Left renal cortex interstitium (tissue), 4 donors: Measurements from ENCODE around the gene ZNF213. TPM values are rescaled to one million over a fixed set of nuclear protein-coding genes. Genes with fewer than 3 reads are reported as not detected.
"Not testable (repeated sequence)": the region's sequence is repeated elsewhere in the genome, so short reads cannot be mapped to it uniquely, and the experiment has no call there.

Experiments
- DNase-seq, 4 donors: peaks; one replicate each; pipeline ENCODE4 v3.0.0-alpha.2; 2013; ENCODE audit warnings: low read depth in 4 of 4, low spot score in 2 of 4, missing footprints in 1 of 4
- polyA plus RNA-seq, 4 donors: library from polyadenylated mRNA; unstranded; fragments of 120-200 nt; gene quantifications; one replicate each; pipeline ENCODE4 v1.2.1, GENCODE V29; 2013; ENCODE audit not compliant: insufficient read length in 4 of 4

Gene ZNF213
- polyA plus RNA-seq, 4 donors: 9.6 to 16.4 (median 15.4) TPM

DNA sequence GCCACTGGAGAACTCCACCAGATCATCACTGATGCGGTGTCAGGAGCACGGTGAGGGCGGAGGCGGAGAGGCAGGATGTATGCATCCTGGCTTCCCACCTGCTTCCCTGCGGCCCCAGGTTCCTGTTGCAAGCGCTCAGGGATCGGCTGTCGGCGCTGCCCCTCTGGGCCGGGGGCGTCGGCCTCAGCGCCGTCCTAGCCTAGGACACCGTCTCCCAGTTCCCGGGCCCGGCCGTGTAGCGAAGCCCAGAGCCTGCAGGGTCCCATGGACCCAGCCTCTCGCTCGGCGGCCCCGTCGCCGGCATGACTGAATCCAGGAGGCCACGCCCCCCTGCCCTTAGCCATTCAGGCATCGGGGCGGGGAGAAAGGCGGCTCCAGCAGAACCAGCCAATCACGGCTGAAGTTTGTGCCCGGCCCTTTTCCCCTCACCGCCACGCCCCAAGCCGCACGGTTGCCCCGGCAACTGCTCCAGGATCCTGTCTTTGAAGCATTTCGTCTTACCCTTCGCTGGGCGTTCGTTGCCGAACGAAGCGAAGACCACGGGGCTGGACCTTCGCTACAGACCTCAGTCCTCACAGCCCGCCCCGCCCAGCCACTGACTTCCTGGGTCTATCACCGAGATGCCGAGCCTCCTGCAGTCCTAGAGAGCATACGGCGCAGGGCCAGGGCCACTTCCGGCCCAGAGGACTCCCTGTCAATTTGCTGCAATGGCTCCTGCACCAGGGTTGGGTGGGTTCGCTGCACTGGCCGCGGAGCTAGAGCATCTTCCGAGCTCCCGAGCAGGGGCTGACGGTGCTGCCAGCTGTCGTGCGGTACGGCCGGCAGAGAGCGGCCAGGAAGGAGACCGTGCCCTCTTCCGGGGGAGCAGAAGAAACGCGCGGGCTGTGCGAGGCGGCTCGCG is 10.6 kb upstream of the ZNF213 start:
- DNase-seq: peak in 3 of 4 donors; percentile 89 to 96 (median 91)

DNA sequence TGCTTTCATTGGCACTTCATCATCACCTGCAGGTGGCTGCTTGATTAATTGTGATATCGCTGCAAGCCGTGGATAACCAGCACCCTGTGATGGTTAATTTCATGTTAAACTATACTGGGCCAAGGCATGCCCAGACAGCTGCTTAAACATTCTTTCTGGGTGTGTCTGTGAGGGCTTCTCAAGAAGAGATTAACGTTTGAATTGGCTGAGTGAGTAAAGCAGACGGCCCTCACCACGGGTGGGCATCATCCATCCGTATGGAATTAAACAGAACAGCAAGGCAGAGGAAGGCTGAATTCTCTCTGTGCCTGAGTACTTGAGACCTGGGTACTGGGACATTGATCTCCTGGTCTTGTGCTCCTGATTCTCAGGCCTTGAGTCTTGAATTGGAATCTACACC is 7.1 kb upstream of the ZNF213 start:
- no peak for DNase-seq

- DNase-seq: peak in 1 of 4 donors; percentile 76
These were observed 5.4 kb upstream of the ZNF213 start for GRCh38 chr16:3129137-3130131.

- DNase-seq: no peak
These were observed 3.0 kb upstream of the ZNF213 start for GRCh38 chr16:3131755-3132377.

DNA sequence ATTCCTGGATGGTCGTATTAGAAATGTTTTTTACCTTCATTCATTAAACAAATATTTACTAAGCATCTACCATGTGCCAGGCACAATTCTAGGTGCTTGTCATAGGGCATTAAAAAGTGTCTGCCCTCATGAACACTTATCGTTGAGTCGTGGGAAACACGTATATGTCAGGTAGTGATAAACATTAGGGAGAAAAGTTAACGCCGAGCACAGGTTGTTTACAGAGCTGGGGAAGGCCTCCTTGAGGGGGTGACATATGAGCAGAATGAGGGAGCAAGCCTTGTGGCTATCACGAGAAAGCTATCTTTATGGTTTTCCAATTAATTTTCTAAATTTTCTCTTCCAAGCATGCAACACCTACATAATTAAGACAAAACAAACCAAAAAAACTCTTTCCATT is 985 bp upstream of the ZNF213 start:
- DNase-seq: no peak

DNA sequence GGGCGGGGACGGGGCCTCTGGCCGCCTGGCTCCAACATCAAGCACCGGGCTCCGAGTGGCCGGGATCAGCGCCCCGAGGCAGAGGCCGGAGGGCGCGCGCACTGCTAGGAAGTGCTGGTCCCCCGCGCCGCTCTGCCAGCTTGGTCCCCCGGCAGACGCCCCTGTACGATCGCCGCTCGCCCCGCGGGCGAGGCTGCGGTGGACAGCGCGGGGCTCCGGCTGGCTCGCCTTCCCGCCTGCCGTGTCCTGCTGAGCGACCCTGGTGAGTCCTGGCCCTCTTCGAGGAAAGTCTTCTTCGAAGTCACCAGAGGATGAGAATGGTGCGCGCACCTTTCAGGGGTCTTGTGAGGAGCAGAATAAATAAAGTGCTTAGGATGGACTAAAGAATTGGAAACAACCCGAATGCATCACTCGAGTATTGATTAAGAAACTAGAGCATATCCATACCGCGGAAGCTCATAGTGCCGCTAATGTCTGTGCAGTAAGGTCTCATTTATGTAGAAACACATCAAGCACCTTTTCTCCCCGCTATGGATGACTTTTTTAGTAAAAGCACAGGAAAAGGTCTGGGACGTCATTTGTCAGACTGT is 392 bp downstream of the ZNF213 start:
- no peak for DNase-seq

- DNase-seq: no peak
These were observed 2.4 kb downstream of the ZNF213 start for GRCh38 chr16:3137267-3137666.

DNA sequence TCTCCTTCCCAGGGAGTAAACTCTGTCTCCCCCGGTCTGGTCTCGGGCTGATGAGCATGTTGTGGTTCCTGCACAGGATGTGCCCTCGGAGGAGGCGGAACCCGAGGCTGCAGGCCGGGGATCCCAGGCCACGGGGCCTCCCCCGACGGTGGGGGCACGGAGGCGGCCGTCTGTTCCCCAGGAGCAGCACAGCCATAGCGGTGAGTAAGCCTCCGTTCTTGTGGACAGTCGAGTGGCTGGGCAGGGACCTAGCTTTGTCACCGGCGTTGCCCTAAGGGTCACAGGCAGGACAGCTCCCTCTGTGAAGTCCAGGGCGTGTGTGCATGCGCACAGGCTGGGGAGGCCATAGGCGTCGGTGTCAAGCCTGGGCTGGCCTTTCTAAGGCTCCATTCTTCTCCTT is 3.5 kb downstream of the ZNF213 start:
- no peak for DNase-seq

GRCh38 chr16:3138823-3139426 is 4.1 kb downstream of the ZNF213 start:
- DNase-seq: no peak

DNA sequence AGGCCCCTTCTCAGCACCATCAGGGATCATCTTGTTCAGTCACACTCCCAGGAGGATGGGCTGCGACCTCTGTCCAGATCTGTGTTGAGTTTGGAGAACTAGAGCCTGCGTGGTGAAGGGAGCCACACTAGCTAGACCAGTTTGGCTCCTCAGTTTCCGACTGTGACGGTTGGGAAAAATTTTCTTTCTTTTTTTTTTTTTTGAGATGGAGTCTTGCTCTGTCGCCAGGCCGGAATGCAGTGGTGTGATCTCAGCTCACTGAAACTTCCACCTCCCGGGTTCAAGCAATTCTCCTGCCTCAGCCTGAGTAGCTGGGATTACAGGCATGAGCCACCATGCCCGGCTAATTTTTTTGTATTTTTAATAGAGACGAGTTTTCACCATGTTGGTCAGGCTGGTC is 4.7 kb downstream of the ZNF213 start:
- DNase-seq: not testable (repeated sequence)

DNA sequence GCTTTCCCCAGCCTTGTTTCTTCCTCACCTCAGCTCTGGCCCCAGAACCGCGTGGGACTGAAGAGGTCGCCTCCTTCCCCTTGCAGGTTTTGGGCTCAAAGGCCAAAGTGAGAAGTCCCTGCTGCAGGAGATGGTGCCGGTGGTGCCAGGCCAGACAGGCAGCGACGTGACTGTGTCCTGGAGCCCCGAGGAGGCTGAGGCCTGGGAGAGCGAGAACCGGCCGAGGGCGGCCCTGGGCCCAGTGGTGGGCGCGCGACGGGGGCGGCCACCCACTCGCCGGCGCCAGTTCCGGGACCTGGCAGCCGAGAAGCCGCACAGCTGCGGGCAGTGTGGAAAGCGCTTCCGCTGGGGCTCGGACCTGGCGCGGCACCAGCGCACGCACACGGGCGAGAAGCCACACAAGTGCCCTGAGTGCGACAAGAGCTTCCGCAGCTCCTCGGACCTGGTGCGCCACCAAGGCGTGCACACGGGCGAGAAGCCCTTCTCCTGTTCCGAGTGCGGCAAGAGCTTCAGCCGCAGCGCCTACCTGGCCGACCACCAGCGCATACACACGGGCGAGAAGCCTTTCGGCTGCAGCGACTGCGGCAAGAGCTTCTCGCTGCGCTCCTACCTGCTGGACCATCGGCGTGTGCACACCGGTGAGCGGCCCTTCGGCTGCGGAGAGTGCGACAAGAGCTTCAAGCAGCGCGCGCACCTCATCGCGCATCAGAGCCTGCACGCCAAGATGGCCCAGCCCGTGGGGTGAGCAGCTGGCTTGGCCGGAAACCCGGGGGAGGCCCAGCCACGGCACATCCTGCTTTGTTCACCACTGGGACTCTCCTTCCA is 6.0 kb downstream of the ZNF213 start:
- no peak for DNase-seq

- DNase-seq: no peak
These were observed 7.0 kb downstream of the ZNF213 start for GRCh38 chr16:3141781-3142311.

- no peak for DNase-seq
These were observed 7.5 kb downstream of the ZNF213 start for GRCh38 chr16:3142327-3142726.

DNA sequence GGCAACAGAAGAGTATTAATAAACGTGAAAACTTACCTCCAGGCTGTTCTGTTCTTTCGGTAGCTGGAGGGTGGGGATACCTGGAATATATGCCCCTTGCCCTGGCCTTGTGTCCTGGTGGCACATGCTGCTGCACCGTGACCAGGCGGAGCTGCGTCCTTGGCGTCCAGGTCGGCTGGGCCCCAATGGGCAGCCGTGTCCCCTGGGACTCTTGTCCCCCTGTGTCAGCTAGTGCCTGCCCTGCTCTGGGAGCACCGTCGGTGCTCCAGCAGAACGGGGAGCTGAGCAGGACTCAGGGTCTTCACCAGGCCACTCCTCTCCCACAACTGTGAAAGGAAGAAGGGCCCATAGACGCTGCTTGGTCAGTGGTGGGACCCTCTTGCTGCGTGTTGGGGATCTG is 7.9 kb downstream of the ZNF213 start:
- DNase-seq: no peak

GRCh38 chr16:3143189-3143588 is 8.4 kb downstream of the ZNF213 start:
- no peak for DNase-seq

DNA sequence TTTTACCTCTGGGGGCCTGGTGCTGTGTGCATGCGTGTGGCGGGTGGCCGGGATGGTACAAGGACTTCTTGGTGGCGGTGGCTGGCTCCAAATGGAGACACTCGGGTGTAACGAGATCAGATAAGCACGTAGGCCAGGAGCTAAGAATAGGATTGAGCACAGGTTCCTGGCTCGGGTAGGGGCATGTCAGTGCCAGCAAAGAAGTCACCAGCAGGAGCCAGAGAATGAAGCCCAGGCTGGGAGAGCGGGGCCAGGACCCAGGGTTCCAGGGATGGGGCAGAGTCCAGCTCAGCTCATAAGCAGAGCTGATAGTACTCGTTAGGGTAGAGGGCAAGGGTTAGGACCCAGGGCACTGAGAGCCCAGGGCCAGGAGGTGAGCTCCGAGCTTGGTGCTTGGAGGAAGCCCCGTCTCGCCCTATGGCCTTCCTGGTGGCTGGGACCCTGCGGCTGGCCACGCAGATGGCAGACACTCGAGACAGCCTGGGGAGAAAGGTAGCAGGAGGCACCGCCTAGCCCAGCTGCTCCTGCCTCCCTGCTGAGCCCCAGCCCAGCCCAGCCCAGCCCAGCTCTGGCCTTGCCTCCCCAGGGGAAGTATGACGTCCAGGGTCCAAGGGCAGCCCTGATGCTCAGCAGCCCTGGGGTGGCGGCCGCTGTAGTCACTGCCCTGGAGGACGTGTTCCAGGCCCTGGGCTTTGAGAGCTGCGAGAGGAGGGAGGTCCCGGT is 8.9 kb downstream of the ZNF213 start:
- no peak for DNase-seq

DNA sequence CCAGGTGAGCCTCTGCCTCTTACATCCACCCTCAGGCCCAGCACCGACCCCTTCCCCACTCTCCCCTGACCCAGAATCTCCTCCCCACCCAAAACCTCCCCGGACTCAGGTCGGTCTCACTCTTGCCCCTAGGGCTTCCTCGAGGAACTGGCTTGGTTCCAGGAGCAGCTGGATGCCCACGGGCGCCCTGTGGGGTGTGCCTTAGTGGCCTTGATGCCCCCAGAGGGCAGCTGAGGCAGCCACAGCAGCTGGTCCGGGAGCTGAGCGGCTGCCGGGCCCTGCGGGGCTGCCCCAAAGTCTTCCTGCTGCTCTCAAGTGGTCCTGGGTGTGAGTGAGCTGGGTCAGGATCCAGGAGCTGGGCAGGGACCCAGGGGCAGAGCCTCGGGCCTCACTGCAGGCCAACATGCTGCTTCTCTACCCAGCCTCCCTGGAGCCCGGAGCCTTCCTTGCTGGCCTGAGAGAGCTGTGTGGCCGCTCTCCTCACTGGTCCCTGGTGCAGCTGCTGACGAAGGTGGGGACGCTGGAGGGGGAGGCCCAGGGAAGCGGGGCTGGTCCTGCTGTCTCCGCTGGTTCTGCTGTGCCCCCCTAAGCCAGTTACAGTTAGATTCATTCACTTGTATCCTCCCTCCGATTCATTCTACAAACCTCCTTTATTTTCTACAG is 9.6 kb downstream of the ZNF213 start:
- no peak for DNase-seq

GRCh38 chr16:3145151-3145550 is 10.3 kb downstream of the ZNF213 start:
- no peak for DNase-seq
